H1 (cell line): Measurements from ENCODE around the gene SUCNR1. TPM values are rescaled to one million over a fixed set of nuclear protein-coding genes. Genes with fewer than 3 reads are reported as not detected.

Experiments used
- CTCF ChIA-PET: fragments of 300-600 bp; sonication (Branson Sonifier 250); formaldehyde crosslinking; loops from one replicate; lab custom pipeline; 2021; ENCODE audit not compliant: partially characterized antibody; lab: Charles Lee
- POLR2A ChIA-PET: fragments of 300-600 bp; sonication (Branson Sonifier 250); formaldehyde crosslinking; loops from one replicate; lab custom pipeline; 2021; ENCODE audit warnings: inconsistent platforms; ENCODE audit not compliant: partially characterized antibody; lab: Charles Lee
- DNase-seq, 2 experiments: peaks; one replicate each; pipeline versions ENCODE4 v3.0.0 to v3.0.0-alpha.2; 2010 to 2022; ENCODE audit warnings: low spot score in 2 of 2, low read depth in 1 of 2, mixed read lengths in 1 of 2
- FAIRE-seq: peaks from 2 replicates; lab custom pipeline; 2011; peaks lifted over from hg19 to GRCh38; lab: Jason Lieb, UNC
- H2AFZ ChIP-seq: 2 replicates; pipeline ENCODE4 v1.8.1; 2012; ENCODE audit warnings: low read length, inconsistent platforms
- H2AK5ac ChIP-seq: 2 replicates; pipeline ENCODE4 v1.6.1; 2013; ENCODE audit warnings: low read depth, low read length
- H2BK120ac ChIP-seq: replicated peaks from 2 replicates; pipeline ENCODE3; 2013; ENCODE audit warnings: low read depth, low read length, inconsistent platforms
- H2BK12ac ChIP-seq: 2 replicates; pipeline ENCODE4 v1.6.1; 2013; ENCODE audit warnings: low read depth, low read length
- H2BK15ac ChIP-seq: 2 replicates; pipeline ENCODE4 v1.6.1; 2013; ENCODE audit warnings: low read length
- H2BK20ac ChIP-seq: 2 replicates; pipeline ENCODE4 v1.6.1; 2013; ENCODE audit warnings: low read length
- H2BK5ac ChIP-seq: 2 replicates; pipeline ENCODE4 v1.6.1; 2013; ENCODE audit warnings: low read depth, low read length
- H3K14ac ChIP-seq: 2 replicates; pipeline ENCODE4 v1.6.1; 2013; ENCODE audit warnings: inconsistent platforms; ENCODE audit not compliant: insufficient read length
- H3K18ac ChIP-seq: 2 replicates; pipeline ENCODE4 v1.6.1; 2013; ENCODE audit warnings: low read length; ENCODE audit errors: extremely low read depth
- H3K23ac ChIP-seq: 2 replicates; pipeline ENCODE4 v1.6.1; 2013; ENCODE audit warnings: inconsistent platforms; ENCODE audit not compliant: insufficient read length
- H3K23me2 ChIP-seq: 2 replicates; pipeline ENCODE4 v1.6.1; 2013; ENCODE audit warnings: low read depth, low read length
- H3K27ac ChIP-seq: 2 replicates; pipeline ENCODE4 v1.6.1; 2011; ENCODE audit warnings: low read depth, low read length, inconsistent platforms
- H3K27me3 ChIP-seq, 4 experiments: replicated peaks in 1 of 4; 1 replicate in 1 of 4; 2 replicates in 3 of 4; pipeline versions ENCODE4 v1.6.1 to v1.8.1; 2011 to 2013; ENCODE audit warnings: low read length in 3 of 4, mild to moderate bottlenecking in 3 of 4, inconsistent platforms in 2 of 4, mixed read lengths in 2 of 4, moderate library complexity in 1 of 4; ENCODE audit not compliant: control insufficient read depth in 3 of 4, insufficient read depth in 3 of 4; ENCODE audit errors: extremely low read depth in 1 of 4
- H3K36me3 ChIP-seq, 4 experiments: 2 replicates each; pipeline versions ENCODE4 v1.6.1 to v1.8.1; 2011 to 2013; ENCODE audit warnings: mild to moderate bottlenecking in 4 of 4, low read length in 3 of 4, moderate library complexity in 2 of 4, control low read depth in 1 of 4, inconsistent platforms in 1 of 4; ENCODE audit not compliant: insufficient read depth in 4 of 4, control insufficient read depth in 2 of 4
- H3K4ac ChIP-seq: replicated peaks from 2 replicates; pipeline ENCODE3; 2013; ENCODE audit warnings: low read length, low read depth, mixed read lengths, inconsistent platforms; ENCODE audit not compliant: insufficient read length
- H3K4me1 ChIP-seq, 4 experiments: replicated peaks in 1 of 4; 1 replicate in 1 of 4; 2 replicates in 3 of 4; pipeline versions ENCODE4 v1.6.1 to v1.8.1; 2011 to 2013; ENCODE audit warnings: low read length in 3 of 4, inconsistent platforms in 2 of 4, mixed read lengths in 1 of 4; ENCODE audit not compliant: insufficient read depth in 4 of 4, control insufficient read depth in 3 of 4
- H3K4me2 ChIP-seq, 2 experiments: 2 replicates each; pipeline versions ENCODE4 v1.6.1 to v1.8.1; 2011 to 2013; ENCODE audit warnings: low read depth in 2 of 2, low read length in 2 of 2, control low read depth in 1 of 2, inconsistent platforms in 1 of 2, mild to moderate bottlenecking in 1 of 2; ENCODE audit not compliant: insufficient read depth in 1 of 2
- H3K4me3 ChIP-seq, 4 experiments: fragments of 200-600, 300-600 bp in 1 of 4; sonication (generic), shearing (Covaris generic), sonication (Bioruptor Twin) in 1 of 4; 2 replicates each; pipeline versions ENCODE4 v1.5.1 to v1.8.1; 2011 to 2016; ENCODE audit warnings: low read length in 4 of 4, low read depth in 3 of 4, control low read depth in 2 of 4, inconsistent platforms in 2 of 4, mild to moderate bottlenecking in 2 of 4, mixed read lengths in 1 of 4, moderate library complexity in 1 of 4; ENCODE audit not compliant: insufficient read depth in 2 of 4; ENCODE audit errors: extremely low read depth in 1 of 4
- H3K56ac ChIP-seq: replicated peaks from 2 replicates; pipeline ENCODE3; 2013; ENCODE audit warnings: low read depth, mild to moderate bottlenecking, mixed read lengths, low read length, inconsistent platforms; ENCODE audit not compliant: insufficient read length
- H3K79me1 ChIP-seq: 2 replicates; pipeline ENCODE4 v1.6.1; 2013; ENCODE audit warnings: low read depth, low read length, control low read depth
- H3K79me2 ChIP-seq, 2 experiments: 2 replicates each; pipeline versions ENCODE4 v1.6.1 to v1.8.1; 2012 to 2013; ENCODE audit warnings: low read length in 2 of 2, mild to moderate bottlenecking in 2 of 2, inconsistent platforms in 1 of 2; ENCODE audit not compliant: insufficient read depth in 2 of 2, control insufficient read depth in 1 of 2
- H3K9ac ChIP-seq, 4 experiments: replicated peaks in 1 of 4; 1 replicate in 1 of 4; 2 replicates in 3 of 4; pipeline versions ENCODE4 v1.6.1 to v1.8.1; 2011 to 2013; ENCODE audit warnings: low read depth in 3 of 4, low read length in 3 of 4, control low read depth in 2 of 4, mild to moderate bottlenecking in 2 of 4, moderate library complexity in 2 of 4, inconsistent platforms in 1 of 4; ENCODE audit errors: extremely low read depth in 1 of 4
- H3K9me3 ChIP-seq, 2 experiments: 2 replicates each; pipeline versions ENCODE4 v1.6.1 to v1.8.1; 2012 to 2013; ENCODE audit warnings: mild to moderate bottlenecking in 2 of 2, moderate library complexity in 2 of 2, control low read depth in 1 of 2, inconsistent platforms in 1 of 2, low read depth in 1 of 2, low read length in 1 of 2, mixed read lengths in 1 of 2; ENCODE audit not compliant: insufficient read depth in 2 of 2
- H4K20me1 ChIP-seq, 2 experiments: replicated peaks in 1 of 2; 2 replicates each; pipeline versions ENCODE3 to v1.8.1; 2011 to 2013; ENCODE audit warnings: inconsistent platforms in 2 of 2, low read length in 2 of 2, mild to moderate bottlenecking in 1 of 2; ENCODE audit not compliant: insufficient read depth in 2 of 2, control insufficient read depth in 1 of 2
- H4K5ac ChIP-seq: 2 replicates; pipeline ENCODE4 v1.6.1; 2013; ENCODE audit warnings: low read length, low read depth, mixed read lengths, inconsistent platforms; ENCODE audit not compliant: insufficient read length
- H4K8ac ChIP-seq: 2 replicates; pipeline ENCODE4 v1.8.0; 2013; ENCODE audit warnings: mild to moderate bottlenecking, moderate library complexity, low read length, inconsistent platforms; ENCODE audit not compliant: insufficient read depth; ENCODE audit errors: extremely low read depth
- H4K91ac ChIP-seq: replicated peaks from 2 replicates; pipeline ENCODE3; 2013; ENCODE audit warnings: low read length, mixed read lengths, inconsistent platforms; ENCODE audit not compliant: insufficient read length
- GABPA ChIP-seq: IDR thresholded peaks from 2 replicates; pipeline ENCODE4 v1.6.1; 2011; ENCODE audit warnings: mild to moderate bottlenecking, low read length, moderate library complexity, borderline replicate concordance; ENCODE audit not compliant: insufficient read depth
- ZNF274 ChIP-seq: IDR thresholded peaks from 2 replicates; pipeline ENCODE4 v1.7.0; 2012; ENCODE audit warnings: low read length, borderline replicate concordance; ENCODE audit errors: extremely low read depth
- WGBS, 2 experiments: shearing (Covaris generic) in 1 of 2; methylation state at CpG; one replicate each; pipeline versions ENCODE4 v1.1.6 to v1.1.7; 2013 to 2015; ENCODE audit warnings: low lambda C conversion rate in 2 of 2, mixed read lengths in 2 of 2, inconsistent platforms in 1 of 2, low coverage in 1 of 2, missing lambda C conversion rate in 1 of 2; ENCODE audit not compliant: insufficient replicate concordance in 2 of 2, insufficient coverage in 1 of 2, insufficient read length in 1 of 2; ENCODE audit errors: extremely low coverage in 1 of 2, missing lambda C conversion rate in 1 of 2; 5-methylcytosine and 5-hydroxymethylcytosine counted together
- polyA plus RNA-seq, 7 experiments: library from polyadenylated mRNA; depleted of rRNA in 3 of 7; stranded (reverse) in 5 of 7; unstranded in 2 of 7; fragments of >200 nt in 5 of 7; fragments of 200-250 nt in 2 of 7; gene quantifications; 1 replicate in 5 of 7; 2 replicates in 1 of 7; 4 replicates in 1 of 7; pipeline versions ENCODE4 v1.2.1 to v1.2.3, GENCODE V29; 2011 to 2013; ENCODE audit warnings: missing spikeins in 2 of 7, mixed read lengths in 2 of 7
- total RNA-seq: library from RNA; stranded (reverse); fragmentation: NEBNext Ultra II Directional; extraction: Animal tissue kit (Norgen Biotek cat#: 25700); gene quantifications from 2 replicates; pipeline ENCODE4 v1.2.1, GENCODE V29; 2021

SUCNR1 gene
- total and polyA plus RNA-seq, 2 of the 8 experiments (the other 6 are each of a cell fraction or from before 2014, with no cell fraction given) = not detected

GRCh38 chr3:151852074-151852811 is 21.2 kb upstream of the SUCNR1 start:
- H4K91ac ChIP-seq = no peak overlapping the region
- H2AFZ ChIP-seq = no peak overlapping the region
- H3K9me3 ChIP-seq = no peaks in the 10 kb centered on the region; a peak in 1 of 4 replicates
- H2BK15ac ChIP-seq = no peak overlapping the region
- H3K79me1 ChIP-seq = no peaks in the 10 kb centered on the region; the same call in 1 of the 2 replicates
- H3K18ac ChIP-seq = no peak overlapping the region
- H3K4me2 ChIP-seq = no peak overlapping the region
- no peak overlapping the region for H3K23ac ChIP-seq
- H3K4me3 ChIP-seq = no peak overlapping the region
- no peak overlapping the region for H3K14ac ChIP-seq
- no peak overlapping the region for H3K4ac ChIP-seq
- no peak overlapping the region for H3K27ac ChIP-seq
- 93% methylated on average over 11 of the region's 11 CpGs; no CpG with 5 or more reads in 1 of the 2 experiments for WGBS, 2 experiments
- no peak overlapping the region for H2BK120ac ChIP-seq
- H3K79me2 ChIP-seq = no peaks in the 10 kb centered on the region
- POLR2A ChIA-PET = no interaction called here
- H3K9ac ChIP-seq = no peak overlapping the region
- DNase-seq = no peak
- no peak overlapping the region for H4K5ac ChIP-seq
- H2AK5ac ChIP-seq = no peak overlapping the region
- no peak for FAIRE-seq
- no peak overlapping the region for H3K56ac ChIP-seq
- no peaks in the 10 kb centered on the region for H3K4me1 ChIP-seq
- no peak overlapping the region for H4K8ac ChIP-seq
- no peak overlapping the region for H2BK12ac ChIP-seq
- CTCF ChIA-PET = interaction anchor here (1.5 kb wide), 1 partner anchor 413 kb away, joined by 5 read pairs; no protein-coding TSS in a partner anchor
- no peak overlapping the region for H2BK20ac ChIP-seq
- H2BK5ac ChIP-seq = no peak overlapping the region; the same call in 1 of the 2 replicates
- H3K23me2 ChIP-seq = no peaks in the 10 kb centered on the region
- no peaks in the 10 kb centered on the region for H3K27me3 ChIP-seq
- H4K20me1 ChIP-seq = no peaks in the 10 kb centered on the region
- no peaks in the 10 kb centered on the region for H3K36me3 ChIP-seq
- TF ChIP-seq GABPA (no peak), ZNF274 (no peak)
